HepG2 (cell line): ENCODE data around the gene IPPK.

Experiments used
- ETV5 ChIP-seq: IDR thresholded peaks from 2 replicates; pipeline ENCODE4 v1.6.1; 2018; ENCODE audit warnings: missing biosample characterization, missing genetic modification reagents, inconsistent platforms, borderline replicate concordance
- FOSL2 ChIP-seq: sonication (generic); formaldehyde crosslinking; IDR thresholded peaks from 2 replicates; pipeline ENCODE4 v1.4.0; 2020; ENCODE audit warnings: missing genetic modification reagents
- POLR2A ChIP-seq, 2 experiments: IDR thresholded peaks; 2 replicates each; pipeline ENCODE4 v1.6.1; 2011; ENCODE audit warnings: low read depth in 2 of 2, low read length in 2 of 2, mild to moderate bottlenecking in 1 of 2, moderate library complexity in 1 of 2; ENCODE audit not compliant: insufficient read depth in 1 of 2
- POLR2AphosphoS5 ChIP-seq: IDR thresholded peaks from 2 replicates; pipeline ENCODE4 v1.6.1; 2012; ENCODE audit warnings: low read depth, low read length
- ZNF644 ChIP-seq: IDR thresholded peaks from 2 replicates; pipeline ENCODE4 v1.6.1; 2016; ENCODE audit warnings: low read depth
- ZNF772 ChIP-seq: sonication (generic); formaldehyde crosslinking; IDR thresholded peaks from 2 replicates; pipeline ENCODE4 v1.5.0; 2020; ENCODE audit warnings: mild to moderate bottlenecking, missing genetic modification reagents
- TF ChIP-seq, protein P1 (sequence below): sonication (generic); formaldehyde crosslinking; IDR thresholded peaks from 2 replicates; pipeline ENCODE4 v1.4.0; 2020; ENCODE audit warnings: missing genetic modification reagents
- TF ChIP-seq, protein P2 (sequence below): sonication (generic); formaldehyde crosslinking; IDR thresholded peaks from 2 replicates; pipeline ENCODE4 v1.4.0; 2020; ENCODE audit warnings: missing genetic modification reagents
- TF ChIP-seq, protein P3 (sequence below): sonication (generic); formaldehyde crosslinking; IDR thresholded peaks from 2 replicates; pipeline ENCODE4 v1.5.0; 2020; ENCODE audit warnings: missing genetic modification reagents
- TF ChIP-seq, protein P4 (sequence below): sonication (generic); formaldehyde crosslinking; IDR thresholded peaks from 2 replicates; pipeline ENCODE4 v1.5.0; 2020; ENCODE audit warnings: mild to moderate bottlenecking, missing genetic modification reagents, moderate library complexity

DNA sequence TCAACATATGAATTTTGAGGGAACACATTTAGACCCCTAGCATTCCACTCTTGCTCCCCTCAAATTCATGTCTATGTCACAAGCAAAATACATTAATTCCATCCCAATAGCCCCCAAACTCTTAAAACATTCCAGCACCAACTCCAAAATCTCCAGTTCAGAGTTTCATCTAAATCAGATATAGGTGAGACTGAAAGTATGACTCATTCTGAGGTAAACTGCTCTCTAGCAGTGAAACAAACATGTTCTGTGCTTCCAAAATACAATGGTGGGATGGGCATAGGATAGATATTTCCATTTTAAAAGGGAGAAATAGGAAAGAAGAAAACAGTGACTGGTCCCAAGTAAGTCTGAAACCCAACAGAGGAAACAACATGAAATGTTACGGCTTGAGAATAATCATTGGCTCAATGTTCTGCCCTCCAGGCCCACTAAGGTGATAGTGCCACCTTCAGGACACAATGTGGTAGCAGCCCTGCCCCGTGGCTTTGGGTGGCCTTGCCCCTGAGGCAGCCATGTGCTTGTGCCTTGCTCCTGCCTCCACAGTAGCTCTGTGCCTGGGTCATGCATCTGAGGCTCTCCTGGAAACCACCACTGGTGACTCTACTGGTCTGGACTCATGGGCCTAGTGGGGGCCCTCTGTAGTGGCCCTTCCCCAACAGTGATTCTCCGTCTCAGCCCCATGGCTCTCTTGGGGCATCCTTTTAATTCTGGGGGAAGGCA lies 36.4 kb upstream of the IPPK start:
- TF ChIP-seq, protein P1, sequence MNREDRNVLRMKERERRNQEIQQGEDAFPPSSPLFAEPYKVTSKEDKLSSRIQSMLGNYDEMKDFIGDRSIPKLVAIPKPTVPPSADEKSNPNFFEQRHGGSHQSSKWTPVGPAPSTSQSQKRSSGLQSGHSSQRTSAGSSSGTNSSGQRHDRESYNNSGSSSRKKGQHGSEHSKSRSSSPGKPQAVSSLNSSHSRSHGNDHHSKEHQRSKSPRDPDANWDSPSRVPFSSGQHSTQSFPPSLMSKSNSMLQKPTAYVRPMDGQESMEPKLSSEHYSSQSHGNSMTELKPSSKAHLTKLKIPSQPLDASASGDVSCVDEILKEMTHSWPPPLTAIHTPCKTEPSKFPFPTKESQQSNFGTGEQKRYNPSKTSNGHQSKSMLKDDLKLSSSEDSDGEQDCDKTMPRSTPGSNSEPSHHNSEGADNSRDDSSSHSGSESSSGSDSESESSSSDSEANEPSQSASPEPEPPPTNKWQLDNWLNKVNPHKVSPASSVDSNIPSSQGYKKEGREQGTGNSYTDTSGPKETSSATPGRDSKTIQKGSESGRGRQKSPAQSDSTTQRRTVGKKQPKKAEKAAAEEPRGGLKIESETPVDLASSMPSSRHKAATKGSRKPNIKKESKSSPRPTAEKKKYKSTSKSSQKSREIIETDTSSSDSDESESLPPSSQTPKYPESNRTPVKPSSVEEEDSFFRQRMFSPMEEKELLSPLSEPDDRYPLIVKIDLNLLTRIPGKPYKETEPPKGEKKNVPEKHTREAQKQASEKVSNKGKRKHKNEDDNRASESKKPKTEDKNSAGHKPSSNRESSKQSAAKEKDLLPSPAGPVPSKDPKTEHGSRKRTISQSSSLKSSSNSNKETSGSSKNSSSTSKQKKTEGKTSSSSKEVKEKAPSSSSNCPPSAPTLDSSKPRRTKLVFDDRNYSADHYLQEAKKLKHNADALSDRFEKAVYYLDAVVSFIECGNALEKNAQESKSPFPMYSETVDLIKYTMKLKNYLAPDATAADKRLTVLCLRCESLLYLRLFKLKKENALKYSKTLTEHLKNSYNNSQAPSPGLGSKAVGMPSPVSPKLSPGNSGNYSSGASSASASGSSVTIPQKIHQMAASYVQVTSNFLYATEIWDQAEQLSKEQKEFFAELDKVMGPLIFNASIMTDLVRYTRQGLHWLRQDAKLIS (CRISPR knock-in tag) = no peak
- TF ChIP-seq, protein P2, sequence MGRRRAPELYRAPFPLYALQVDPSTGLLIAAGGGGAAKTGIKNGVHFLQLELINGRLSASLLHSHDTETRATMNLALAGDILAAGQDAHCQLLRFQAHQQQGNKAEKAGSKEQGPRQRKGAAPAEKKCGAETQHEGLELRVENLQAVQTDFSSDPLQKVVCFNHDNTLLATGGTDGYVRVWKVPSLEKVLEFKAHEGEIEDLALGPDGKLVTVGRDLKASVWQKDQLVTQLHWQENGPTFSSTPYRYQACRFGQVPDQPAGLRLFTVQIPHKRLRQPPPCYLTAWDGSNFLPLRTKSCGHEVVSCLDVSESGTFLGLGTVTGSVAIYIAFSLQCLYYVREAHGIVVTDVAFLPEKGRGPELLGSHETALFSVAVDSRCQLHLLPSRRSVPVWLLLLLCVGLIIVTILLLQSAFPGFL = no peak
- TF ChIP-seq ZNF644 (CRISPR knock-in tag) = no peak
- TF ChIP-seq, protein P3, sequence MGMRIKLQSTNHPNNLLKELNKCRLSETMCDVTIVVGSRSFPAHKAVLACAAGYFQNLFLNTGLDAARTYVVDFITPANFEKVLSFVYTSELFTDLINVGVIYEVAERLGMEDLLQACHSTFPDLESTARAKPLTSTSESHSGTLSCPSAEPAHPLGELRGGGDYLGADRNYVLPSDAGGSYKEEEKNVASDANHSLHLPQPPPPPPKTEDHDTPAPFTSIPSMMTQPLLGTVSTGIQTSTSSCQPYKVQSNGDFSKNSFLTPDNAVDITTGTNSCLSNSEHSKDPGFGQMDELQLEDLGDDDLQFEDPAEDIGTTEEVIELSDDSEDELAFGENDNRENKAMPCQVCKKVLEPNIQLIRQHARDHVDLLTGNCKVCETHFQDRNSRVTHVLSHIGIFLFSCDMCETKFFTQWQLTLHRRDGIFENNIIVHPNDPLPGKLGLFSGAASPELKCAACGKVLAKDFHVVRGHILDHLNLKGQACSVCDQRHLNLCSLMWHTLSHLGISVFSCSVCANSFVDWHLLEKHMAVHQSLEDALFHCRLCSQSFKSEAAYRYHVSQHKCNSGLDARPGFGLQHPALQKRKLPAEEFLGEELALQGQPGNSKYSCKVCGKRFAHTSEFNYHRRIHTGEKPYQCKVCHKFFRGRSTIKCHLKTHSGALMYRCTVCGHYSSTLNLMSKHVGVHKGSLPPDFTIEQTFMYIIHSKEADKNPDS (CRISPR knock-in tag) = no peak
- TF ChIP-seq FOSL2 (CRISPR knock-in tag) = no peak
- no peak for TF ChIP-seq POLR2A (IDR thresholded peaks at IDR 0.05; ENCODE audit: insufficient read depth in 1 of 2, low read depth in 2 of 2, low read length in 2 of 2)
- TF ChIP-seq ETV5 (CRISPR knock-in tag) = no peak
- TF ChIP-seq ZNF772 = no peak
- TF ChIP-seq, protein P4, sequence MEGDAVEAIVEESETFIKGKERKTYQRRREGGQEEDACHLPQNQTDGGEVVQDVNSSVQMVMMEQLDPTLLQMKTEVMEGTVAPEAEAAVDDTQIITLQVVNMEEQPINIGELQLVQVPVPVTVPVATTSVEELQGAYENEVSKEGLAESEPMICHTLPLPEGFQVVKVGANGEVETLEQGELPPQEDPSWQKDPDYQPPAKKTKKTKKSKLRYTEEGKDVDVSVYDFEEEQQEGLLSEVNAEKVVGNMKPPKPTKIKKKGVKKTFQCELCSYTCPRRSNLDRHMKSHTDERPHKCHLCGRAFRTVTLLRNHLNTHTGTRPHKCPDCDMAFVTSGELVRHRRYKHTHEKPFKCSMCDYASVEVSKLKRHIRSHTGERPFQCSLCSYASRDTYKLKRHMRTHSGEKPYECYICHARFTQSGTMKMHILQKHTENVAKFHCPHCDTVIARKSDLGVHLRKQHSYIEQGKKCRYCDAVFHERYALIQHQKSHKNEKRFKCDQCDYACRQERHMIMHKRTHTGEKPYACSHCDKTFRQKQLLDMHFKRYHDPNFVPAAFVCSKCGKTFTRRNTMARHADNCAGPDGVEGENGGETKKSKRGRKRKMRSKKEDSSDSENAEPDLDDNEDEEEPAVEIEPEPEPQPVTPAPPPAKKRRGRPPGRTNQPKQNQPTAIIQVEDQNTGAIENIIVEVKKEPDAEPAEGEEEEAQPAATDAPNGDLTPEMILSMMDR = peak; percentile 79
- TF ChIP-seq POLR2AphosphoS5 = no peak
